MM.1S (cell line): ENCODE measurements around the gene DNAJC6.

Source experiments
- DNase-seq: peaks from one replicate; pipeline ENCODE4 v3.0.0-alpha.2; 2015
- H2AFZ ChIP-seq: fragments of 300-600 bp; sonication (generic); 2 replicates; pipeline ENCODE4 v1.6.0; 2016; ENCODE audit warnings: antibody characterized with exemption, low read length
- H3F3A ChIP-seq: fragments of 300-600 bp; sonication (generic); 2 replicates; pipeline ENCODE4 v1.6.1; 2016; ENCODE audit warnings: mild to moderate bottlenecking, antibody characterized with exemption, low read length, moderate library complexity, mixed read lengths; ENCODE audit not compliant: insufficient read depth
- H3K27ac ChIP-seq: fragments of 300-600 bp; sonication (generic); 2 replicates; pipeline ENCODE4 v1.5.1; 2016; ENCODE audit warnings: mild to moderate bottlenecking, low read length
- H3K27me3 ChIP-seq: fragments of 300-600 bp; sonication (generic); replicated peaks from 2 replicates; pipeline ENCODE4 v1.6.0; 2016; ENCODE audit warnings: low read length; ENCODE audit not compliant: insufficient read depth
- H3K36me3 ChIP-seq: fragments of 300-600 bp; sonication (generic); replicated peaks from 2 replicates; pipeline ENCODE4 v1.6.1; 2016; ENCODE audit warnings: mild to moderate bottlenecking, low read length, mixed read lengths; ENCODE audit not compliant: insufficient read depth
- H3K4me1 ChIP-seq: fragments of 300-600 bp; sonication (generic); 2 replicates; pipeline ENCODE4 v1.6.1; 2016; ENCODE audit warnings: low read length, mixed read lengths
- H3K4me2 ChIP-seq: fragments of 300-600 bp; sonication (generic); 2 replicates; pipeline ENCODE4 v1.6.0; 2016; ENCODE audit warnings: low read depth, low read length
- H3K4me3 ChIP-seq: fragments of 300-600 bp; sonication (generic); 2 replicates; pipeline ENCODE4 v1.5.1; 2016; ENCODE audit warnings: low read length, mixed read lengths
- H3K79me2 ChIP-seq: fragments of 300-600 bp; sonication (generic); 2 replicates; pipeline ENCODE4 v1.6.1; 2016; ENCODE audit warnings: mixed run types, low read length, mixed read lengths
- H3K9ac ChIP-seq: fragments of 300-600 bp; sonication (generic); 2 replicates; pipeline ENCODE4 v1.6.1; 2016; ENCODE audit warnings: low read length, mixed read lengths
- H3K9me2 ChIP-seq: fragments of 300-600 bp; sonication (generic); replicated peaks from 2 replicates; pipeline ENCODE4 v1.6.1; 2016; ENCODE audit warnings: mild to moderate bottlenecking, low read length, mixed read lengths; ENCODE audit not compliant: insufficient read depth
- H3K9me3 ChIP-seq: fragments of 300-600 bp; sonication (generic); replicated peaks from 2 replicates; pipeline ENCODE4 v1.6.1; 2016; ENCODE audit warnings: mild to moderate bottlenecking, low read length, mixed read lengths; ENCODE audit not compliant: insufficient read depth
- H4K20me1 ChIP-seq: fragments of 300-600 bp; sonication (generic); 2 replicates; pipeline ENCODE4 v1.6.1; 2016; ENCODE audit warnings: mild to moderate bottlenecking, low read length, moderate library complexity, mixed read lengths; ENCODE audit not compliant: insufficient read depth
- CTCF ChIP-seq: fragments of 300-600 bp; sonication (generic); IDR thresholded peaks from 2 replicates; pipeline ENCODE4 v1.5.1; 2016; ENCODE audit warnings: antibody characterized with exemption, low read length, mixed read lengths
- EZH2 ChIP-seq: fragments of 300-600 bp; sonication (generic); optimal IDR thresholded peaks from 2 replicates; pipeline ENCODE3; 2017; ENCODE audit warnings: low read depth, mild to moderate bottlenecking, antibody characterized with exemption, low read length, mixed read lengths
- EZH2phosphoT487 ChIP-seq: fragments of 300-600 bp; sonication (generic); IDR thresholded peaks from 2 replicates; pipeline ENCODE4 v1.6.1; 2018; ENCODE audit warnings: antibody characterized with exemption, low read length

DNAJC6 gene

DNA sequence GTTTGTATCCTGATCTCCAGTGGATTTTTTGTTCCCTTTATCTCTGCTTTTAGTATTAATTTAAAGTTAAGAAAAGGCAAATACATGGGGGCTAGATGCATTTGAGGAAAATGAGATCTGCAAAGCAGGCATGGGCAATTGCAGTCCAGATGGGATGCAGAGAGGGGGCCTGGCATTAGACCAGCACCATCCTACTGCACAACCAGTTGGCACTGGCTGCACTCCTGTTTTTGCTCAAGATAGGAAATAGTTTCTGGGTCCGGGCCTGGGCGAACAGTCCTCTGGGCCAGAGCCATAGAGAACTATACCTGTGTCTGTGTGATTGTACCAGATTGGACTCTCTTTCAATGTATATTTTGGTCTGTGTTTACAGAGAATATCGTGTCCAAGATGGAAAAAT is 77.1 kb downstream of the DNAJC6 start:
- H3K27ac ChIP-seq = no peak overlapping the region
- no peak for DNase-seq
- no peak overlapping the region for H3K4me3 ChIP-seq
- no peaks in the 10 kb centered on the region for H4K20me1 ChIP-seq
- H3K27me3 ChIP-seq = no peaks in the 10 kb centered on the region
- no peak overlapping the region for H2AFZ ChIP-seq
- TF ChIP-seq EZH2phosphoT487 = no peak
- TF ChIP-seq CTCF = no peak
- no peak for TF ChIP-seq EZH2
- H3K36me3 ChIP-seq = no peaks in the 10 kb centered on the region
- no peaks in the 10 kb centered on the region for H3K9me2 ChIP-seq
- H3F3A ChIP-seq = no peaks in the 10 kb centered on the region
- no peaks in the 10 kb centered on the region for H3K4me1 ChIP-seq
- no peak overlapping the region for H3K9ac ChIP-seq
- no peak overlapping the region for H3K4me2 ChIP-seq
- H3K79me2 ChIP-seq = no peaks in the 10 kb centered on the region
- H3K9me3 ChIP-seq = no peaks in the 10 kb centered on the region

- Histone ChIP-seq H3K4me1 (no peaks in the 10 kb centered on the region), H3K4me2 (no peak overlapping the region), H3F3A (no peaks in the 10 kb centered on the region), H3K36me3 (no peaks in the 10 kb centered on the region), H3K79me2 (no peaks in the 10 kb centered on the region), H3K4me3 (no peak overlapping the region), H3K9me3 (no peaks in the 10 kb centered on the region), H3K9me2 (no peaks in the 10 kb centered on the region), H3K27ac (no peak overlapping the region), H2AFZ (no peak overlapping the region), H3K9ac (no peak overlapping the region), H4K20me1 (no peaks in the 10 kb centered on the region), H3K27me3 (no peaks in the 10 kb centered on the region)
- no peak for DNase-seq
- no peak for TF ChIP-seq EZH2
- TF ChIP-seq CTCF = no peak
- TF ChIP-seq EZH2phosphoT487 = no peak
Measured at GRCh38 chr1:65387821-65388220, 78.5 kb downstream of the DNAJC6 start.

GRCh38 chr1:65388908-65389695 is 79.8 kb downstream of the DNAJC6 start:
- Histone ChIP-seq H4K20me1 (no peaks in the 10 kb centered on the region), H3K4me3 (no peak overlapping the region), H3K9me3 (no peaks in the 10 kb centered on the region), H3K4me1 (no peaks in the 10 kb centered on the region), H3K4me2 (no peak overlapping the region), H3K9me2 (no peaks in the 10 kb centered on the region), H2AFZ (no peak overlapping the region), H3K9ac (no peak overlapping the region), H3F3A (no peaks in the 10 kb centered on the region), H3K27ac (no peak overlapping the region), H3K36me3 (no peaks in the 10 kb centered on the region), H3K27me3 (no peaks in the 10 kb centered on the region), H3K79me2 (no peaks in the 10 kb centered on the region)
- no peak for TF ChIP-seq CTCF
- TF ChIP-seq EZH2phosphoT487 = no peak
- TF ChIP-seq EZH2 = no peak
- no peak for DNase-seq
